Kidney capillary endothelial cell (primary cell): ENCODE measurements around the gene GK.
"Not testable (repeated sequence)": the region's sequence is repeated elsewhere in the genome, so short reads cannot be mapped to it uniquely, and the experiment has no call there.

Source experiments
- DNase-seq: peaks from one replicate; pipeline ENCODE4 v3.0.0-alpha.2; 2018; ENCODE audit warnings: low spot score

The GK gene

DNA sequence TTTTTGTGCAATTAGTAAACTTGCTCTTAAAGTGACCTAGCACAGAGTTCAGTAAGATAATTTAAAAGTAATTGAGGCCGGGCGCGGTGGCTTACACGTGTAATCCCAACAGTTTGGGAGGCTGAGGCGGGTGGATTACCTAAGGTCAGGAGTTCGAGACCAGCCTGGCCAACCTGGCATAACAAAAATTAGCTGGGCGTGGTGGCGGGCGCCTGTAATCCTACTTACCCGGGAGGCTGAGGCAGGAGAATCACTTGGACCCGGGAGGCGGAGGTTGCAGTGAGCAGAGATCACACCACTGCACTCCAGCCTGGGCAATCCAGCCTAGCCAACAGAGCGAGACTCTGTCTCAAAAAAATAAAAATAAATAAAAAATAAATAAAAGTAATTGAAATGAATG is 1.2 kb downstream of the GK start:
- DNase-seq = not testable (repeated sequence)

GRCh38 chrX:30654989-30655607 is 1.9 kb downstream of the GK start:
- DNase-seq = no peak

DNA sequence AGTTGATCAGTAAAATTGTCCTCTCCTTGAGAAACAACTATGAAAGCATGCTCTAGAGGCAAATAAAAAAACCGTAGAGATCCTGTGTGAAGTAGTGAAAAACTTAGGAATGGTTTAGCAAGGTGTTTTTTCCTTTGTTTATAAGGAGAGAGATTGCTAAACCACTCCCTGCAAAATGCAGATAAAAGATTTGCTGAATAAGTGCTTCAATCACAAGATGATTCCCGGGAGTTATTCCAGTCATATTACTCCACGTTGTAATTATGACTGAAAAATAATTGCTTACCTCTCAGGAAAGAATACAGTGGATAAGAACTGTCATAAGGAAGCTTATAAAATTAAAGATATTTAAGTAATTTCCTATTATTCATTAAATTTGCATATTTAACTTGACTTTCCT is 2.8 kb downstream of the GK start:
- DNase-seq = no peak

DNA sequence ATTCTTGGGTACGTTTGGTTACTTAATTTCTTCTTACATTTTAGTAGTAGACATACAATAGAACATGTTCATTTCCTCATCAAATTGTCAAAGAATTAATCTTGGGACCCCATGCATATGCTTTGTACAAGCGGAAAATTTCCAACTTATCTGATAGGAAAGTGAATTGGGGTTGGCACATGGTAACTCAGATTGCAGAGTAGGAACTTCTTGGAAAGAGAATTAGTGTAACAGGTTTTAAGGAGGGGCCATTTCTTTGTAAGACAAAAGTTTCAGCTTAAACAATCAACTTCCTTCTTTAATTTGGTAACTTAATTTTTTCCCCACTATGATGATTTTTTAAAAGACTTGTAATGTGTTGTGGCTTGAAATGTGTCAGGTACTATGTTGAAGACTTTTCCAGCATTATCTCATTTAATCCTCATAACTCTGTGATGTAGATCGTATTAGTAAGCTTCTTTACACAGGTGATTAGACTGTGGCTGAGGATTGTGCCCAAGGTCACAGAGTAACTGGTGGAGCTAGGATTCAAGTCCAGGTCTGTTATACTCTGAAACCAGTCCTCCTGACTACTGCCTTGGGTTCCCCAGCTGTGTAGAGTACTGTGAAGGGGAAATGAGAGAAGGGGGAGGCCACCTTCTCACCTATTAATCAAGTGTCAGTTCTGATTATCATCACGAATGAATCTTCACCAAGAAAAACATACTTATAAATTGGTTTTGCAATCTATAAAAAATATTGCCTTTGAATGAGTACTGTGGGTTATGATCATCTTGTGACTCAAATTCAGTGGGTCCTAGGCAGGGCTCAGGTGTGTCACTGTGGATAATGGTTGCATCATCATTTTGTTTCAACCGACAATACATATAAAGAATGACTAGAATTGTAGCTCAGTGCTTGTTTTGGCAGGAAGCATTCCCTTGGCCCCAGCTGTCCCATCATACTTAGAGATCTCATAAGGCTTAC is 4.3 kb downstream of the GK start:
- DNase-seq = no peak

GRCh38 chrX:30659421-30659820 is 6.2 kb downstream of the GK start:
- DNase-seq = peak; percentile 48

GRCh38 chrX:30661228-30661627 is 8.0 kb downstream of the GK start:
- no peak for DNase-seq

DNA sequence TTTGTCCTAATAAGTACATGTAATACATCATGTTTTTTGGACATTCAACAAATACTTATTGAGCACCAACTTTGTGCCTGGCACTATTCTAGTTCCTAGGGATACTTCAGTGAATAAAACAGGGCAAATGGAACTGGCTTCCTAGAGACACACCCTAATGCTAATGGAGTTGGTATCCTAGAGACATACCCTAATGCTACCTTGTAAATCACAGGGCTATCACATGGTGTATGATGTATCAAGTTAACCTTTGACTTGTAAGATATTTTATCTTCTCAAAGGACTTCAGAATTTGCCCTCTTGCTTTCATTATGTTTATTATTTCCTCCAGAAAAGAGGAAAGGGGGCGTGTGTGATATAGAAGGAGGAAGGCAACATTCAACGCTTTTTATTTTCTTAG is 10.1 kb downstream of the GK start:
- DNase-seq = no peak

GRCh38 chrX:30665471-30665870 is 12.2 kb downstream of the GK start:
- DNase-seq = no peak

DNA sequence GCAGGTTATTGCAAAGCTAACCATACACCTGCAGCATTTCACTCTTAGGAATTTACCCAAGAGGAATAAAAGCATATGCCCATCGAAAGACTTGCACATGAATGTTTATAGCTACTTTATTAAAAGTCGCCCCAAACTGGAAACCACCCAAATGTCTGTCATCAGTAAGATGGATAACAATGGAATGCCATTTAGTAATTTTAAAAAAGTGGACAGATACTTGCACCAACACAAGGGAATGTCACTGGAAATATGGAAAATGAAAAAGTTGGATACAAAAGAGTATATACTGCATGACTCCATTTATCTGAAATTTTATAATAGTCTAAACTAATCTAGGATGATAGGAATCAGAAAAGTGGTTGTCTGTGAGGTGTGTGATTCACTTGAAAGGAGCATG is 12.9 kb downstream of the GK start:
- no peak for DNase-seq

- DNase-seq = no peak
Observed at GRCh38 chrX:30668581-30668980, 15.4 kb downstream of the GK start.

DNA sequence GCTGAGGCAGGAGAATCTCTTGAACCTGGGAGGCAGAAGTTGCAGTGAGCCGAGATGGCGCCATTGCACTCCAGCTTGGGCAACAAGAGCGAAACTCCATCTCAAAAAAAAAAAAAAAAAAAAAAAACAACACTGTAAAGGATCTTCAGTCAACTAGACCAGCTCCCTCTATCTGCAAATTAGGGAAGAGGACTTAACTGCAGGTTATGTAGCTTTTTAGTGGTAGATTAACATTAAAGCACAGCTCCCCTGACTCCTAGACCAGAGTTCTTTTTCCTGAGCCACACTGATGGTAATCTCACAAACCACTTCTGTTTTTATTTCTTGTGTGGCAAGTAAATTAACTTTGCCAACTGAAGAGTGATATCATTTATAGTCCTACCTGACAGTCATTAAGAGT is 18.0 kb downstream of the GK start:
- not testable (repeated sequence) for DNase-seq

- no peak for DNase-seq
Observed at GRCh38 chrX:30673127-30673796, 20.0 kb downstream of the GK start.

DNA sequence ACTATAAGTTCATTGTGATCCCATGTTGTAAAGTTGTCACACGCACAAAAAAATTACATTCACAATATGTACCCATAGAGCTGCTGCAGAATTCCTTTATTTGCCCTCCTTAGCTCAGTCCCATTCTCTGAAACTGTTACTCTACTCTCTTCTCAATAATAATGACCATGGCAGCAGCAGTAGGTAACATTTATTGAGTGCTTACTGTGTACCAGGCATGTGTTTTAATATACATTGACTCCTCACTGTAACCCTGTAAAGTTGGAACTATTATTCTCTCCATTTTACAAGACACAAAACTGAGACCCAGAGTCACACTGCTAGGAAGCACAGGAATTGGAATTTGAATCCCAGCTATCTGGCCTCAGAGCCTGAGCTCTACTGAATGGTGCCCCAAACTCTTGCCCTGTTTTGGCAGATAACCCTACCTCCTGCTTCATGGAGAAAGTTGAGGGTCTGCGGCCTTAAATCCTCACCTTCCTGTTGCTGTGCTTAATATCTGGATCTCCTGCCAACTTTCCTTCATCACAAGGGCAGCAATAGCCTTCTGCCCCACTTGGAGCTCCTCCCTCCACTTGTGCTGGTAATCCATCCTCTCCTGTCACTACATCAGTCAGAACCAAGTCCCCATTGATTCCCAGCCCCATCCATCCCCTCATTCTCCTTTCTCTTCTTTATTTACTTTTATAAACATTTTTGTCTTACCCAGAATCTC is 20.8 kb downstream of the GK start:
- DNase-seq = no peak

DNA sequence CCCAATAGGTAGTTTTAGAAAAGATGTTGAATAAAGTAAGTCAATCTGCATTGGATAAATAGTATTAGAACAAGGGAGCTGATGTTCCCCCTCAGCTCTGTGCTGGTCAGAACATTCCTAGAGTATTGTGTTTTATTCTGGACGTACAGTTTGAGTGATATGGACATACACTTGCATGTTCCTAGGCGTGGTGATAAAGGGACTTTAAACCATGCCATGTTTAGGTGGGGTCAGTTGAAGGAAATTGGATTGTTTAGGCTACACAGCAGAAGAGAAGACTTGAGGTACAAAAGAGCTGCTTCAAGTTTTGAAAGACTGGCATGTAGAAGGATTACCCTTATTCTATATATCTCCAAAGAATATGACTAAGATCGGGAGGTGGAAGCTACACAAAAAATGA is 21.6 kb downstream of the GK start:
- DNase-seq = no peak

DNA sequence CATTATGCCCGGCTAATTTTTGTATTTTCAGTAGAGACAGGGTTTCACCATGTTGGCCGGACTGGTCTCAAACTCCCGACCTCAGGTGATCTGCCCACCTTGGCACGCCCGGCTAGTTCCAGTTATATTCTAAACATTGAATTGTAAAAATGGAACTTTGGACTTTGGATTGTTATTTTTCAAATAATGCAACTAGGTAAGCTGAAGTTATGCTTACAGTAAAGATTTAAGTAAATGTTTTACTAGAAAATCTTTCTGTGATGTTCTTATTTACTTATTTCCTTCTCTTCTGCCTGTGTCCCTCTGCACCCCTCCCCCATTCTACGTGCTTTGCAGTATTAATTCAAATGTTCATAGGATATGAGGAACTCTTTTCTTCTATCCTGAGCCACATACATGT is 26.1 kb downstream of the GK start:
- no peak for DNase-seq

GRCh38 chrX:30680618-30681017 is 27.4 kb downstream of the GK start:
- DNase-seq = no peak

- DNase-seq = no peak
Observed at GRCh38 chrX:30688641-30689040, 35.4 kb downstream of the GK start.

- DNase-seq = no peak
Observed at GRCh38 chrX:30689116-30689515, 35.9 kb downstream of the GK start.

- DNase-seq = no peak
Observed at GRCh38 chrX:30690330-30690729, 37.1 kb downstream of the GK start.

DNA sequence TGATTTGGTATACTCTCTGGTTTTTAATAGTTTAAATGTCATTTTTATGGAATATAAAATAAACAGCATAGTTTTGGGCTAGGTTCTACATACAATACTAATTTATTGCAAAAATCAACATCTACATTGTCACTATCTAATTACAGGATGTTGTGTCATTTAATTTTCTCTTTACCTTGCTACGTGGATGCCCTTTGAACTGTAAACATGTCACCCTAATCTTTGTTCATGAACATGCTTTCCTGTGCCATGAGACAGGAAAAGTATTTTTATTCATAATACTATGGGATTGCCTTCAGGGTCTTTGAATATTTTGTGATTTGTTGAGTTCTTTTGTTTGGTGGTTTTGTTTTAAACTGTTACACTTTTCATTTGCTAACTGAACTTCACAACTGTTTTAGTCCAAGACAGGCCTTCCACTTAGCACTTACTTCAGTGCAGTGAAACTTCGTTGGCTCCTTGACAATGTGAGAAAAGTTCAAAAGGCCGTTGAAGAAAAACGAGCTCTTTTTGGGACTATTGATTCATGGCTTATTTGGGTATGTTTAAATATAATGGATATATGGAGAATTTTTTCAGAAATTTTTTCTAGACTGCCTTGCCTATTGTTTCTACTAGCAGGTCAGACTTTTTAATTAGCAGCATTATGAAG is 40.9 kb downstream of the GK start:
- DNase-seq = no peak

- DNase-seq = no peak
Observed at GRCh38 chrX:30702736-30703135, 49.5 kb downstream of the GK start.
